IPS-15b (cell line): ENCODE data around the gene EIF4E1B.

ENCODE experiments used
- H3K27me3 ChIP-seq: one replicate; pipeline ENCODE4 v1.6.1; 2013; ENCODE audit warnings: low read length; ENCODE audit not compliant: control insufficient read depth, insufficient read depth
- H3K36me3 ChIP-seq: one replicate; pipeline ENCODE4 v1.6.1; 2013; ENCODE audit warnings: low read length; ENCODE audit not compliant: control insufficient read depth, insufficient read depth
- H3K4me1 ChIP-seq: one replicate; pipeline ENCODE4 v1.6.1; 2013; ENCODE audit warnings: mild to moderate bottlenecking, low read length; ENCODE audit not compliant: control insufficient read depth, insufficient read depth
- H3K4me3 ChIP-seq: one replicate; pipeline ENCODE4 v1.5.1; 2013; ENCODE audit warnings: low read depth, low read length
- H3K9ac ChIP-seq: one replicate; pipeline ENCODE4 v1.6.1; 2013; ENCODE audit warnings: low read depth, mild to moderate bottlenecking, low read length
- H3K9me3 ChIP-seq: one replicate; pipeline ENCODE4 v1.6.1; 2013; ENCODE audit warnings: mild to moderate bottlenecking, low read length; ENCODE audit not compliant: control insufficient read depth, insufficient read depth

EIF4E1B gene

DNA sequence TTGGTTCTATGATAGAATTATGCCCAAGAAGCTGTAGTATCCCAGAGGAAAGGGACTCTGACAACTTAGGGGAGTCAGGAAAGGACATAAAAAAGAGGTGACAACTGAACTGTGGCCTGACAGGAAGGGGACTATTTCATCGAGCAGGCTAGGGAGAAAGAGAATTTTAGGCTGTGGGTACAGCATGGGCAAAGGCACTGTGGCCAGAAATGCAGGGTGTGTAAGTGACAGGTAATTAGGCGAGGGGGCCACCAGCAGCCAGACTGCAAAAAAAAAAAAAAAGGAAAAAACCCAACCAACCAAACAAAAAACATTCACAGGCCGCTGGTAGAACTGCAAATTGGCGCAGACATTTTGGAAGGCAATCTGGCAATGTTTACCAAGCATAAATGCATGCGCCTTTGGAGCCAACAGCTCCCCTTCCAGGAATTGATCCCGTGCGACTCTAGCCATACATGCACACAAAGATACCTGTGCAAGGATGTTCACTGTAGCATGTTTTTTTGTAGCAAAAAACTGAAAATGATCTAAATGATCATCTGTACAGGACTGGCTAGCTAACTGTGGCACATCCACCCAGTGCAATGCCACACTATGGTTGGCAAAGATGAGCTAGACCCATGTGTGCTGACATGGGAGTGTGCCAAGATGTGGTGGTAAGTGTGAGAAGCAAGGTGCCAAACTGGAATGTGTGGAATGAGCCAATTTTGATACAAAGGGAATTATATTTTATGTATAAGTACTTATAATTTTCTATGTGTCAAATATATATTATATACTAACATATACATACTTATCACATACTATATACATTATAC is 1.1 kb downstream of the EIF4E1B start:
- Histone ChIP-seq H3K9me3 (no peaks in the 10 kb centered on the region), H3K36me3 (no peaks in the 10 kb centered on the region), H3K27me3 (peaks cover 48% of the 10 kb centered on the region), H3K4me3 (peak overlapping the region; percentile 95), H3K9ac (no peak overlapping the region), H3K4me1 (peaks cover 7% of the 10 kb centered on the region)

DNA sequence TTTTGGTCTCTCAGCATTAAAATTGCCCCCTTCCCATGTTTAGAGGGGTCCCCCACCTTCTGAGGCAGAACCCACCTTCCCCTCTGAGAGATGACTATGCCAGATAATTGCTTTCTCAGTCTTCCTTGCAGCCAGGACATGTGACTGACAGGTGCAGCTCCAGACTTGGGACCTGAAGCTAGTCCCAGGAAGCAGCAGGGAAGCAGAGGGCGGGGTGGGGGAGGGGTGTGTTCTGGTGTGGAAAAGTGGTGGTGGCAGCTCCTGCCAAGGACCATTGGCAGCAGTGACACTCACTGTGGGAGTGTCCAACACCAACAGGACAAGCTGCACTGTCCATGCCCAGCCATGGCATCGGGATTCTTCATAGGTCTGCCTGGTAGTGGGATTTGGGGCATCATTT is 2.3 kb downstream of the EIF4E1B start:
- Histone ChIP-seq H3K27me3 (peaks cover 42% of the 10 kb centered on the region), H3K9me3 (no peaks in the 10 kb centered on the region), H3K36me3 (no peaks in the 10 kb centered on the region), H3K4me3 (no peak overlapping the region), H3K4me1 (peaks cover 7% of the 10 kb centered on the region), H3K9ac (no peak overlapping the region)

GRCh38 chr5:176633598-176633997 is 3.1 kb downstream of the EIF4E1B start:
- H3K4me3 ChIP-seq = no peak overlapping the region
- H3K36me3 ChIP-seq = no peaks in the 10 kb centered on the region
- no peak overlapping the region for H3K9ac ChIP-seq
- peaks cover 7% of the 10 kb centered on the region for H3K4me1 ChIP-seq
- no peaks in the 10 kb centered on the region for H3K9me3 ChIP-seq
- peaks cover 37% of the 10 kb centered on the region for H3K27me3 ChIP-seq

DNA sequence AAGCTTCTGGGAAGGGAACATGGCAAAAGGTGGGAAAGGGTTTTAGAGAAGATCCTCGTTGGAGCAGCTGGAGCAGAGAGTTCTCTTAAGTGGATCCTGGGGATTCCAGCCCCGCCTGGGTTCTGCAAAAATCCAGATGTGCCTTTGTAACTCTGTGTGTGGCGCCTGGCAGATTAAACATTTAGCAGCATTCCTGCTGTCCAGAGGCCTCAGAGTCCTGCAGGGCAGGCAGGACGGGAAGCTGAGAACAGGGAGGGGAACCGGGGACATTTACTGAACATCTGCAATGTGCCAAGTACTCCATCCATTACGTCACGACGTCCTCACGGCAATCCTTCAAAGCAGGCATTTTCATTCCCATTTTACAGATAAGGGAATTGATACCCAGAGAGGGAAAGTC is 6.0 kb downstream of the EIF4E1B start:
- Histone ChIP-seq H3K4me1 (peaks cover under 1% of the 10 kb centered on the region), H3K36me3 (no peaks in the 10 kb centered on the region), H3K9ac (no peak overlapping the region), H3K4me3 (no peak overlapping the region), H3K9me3 (no peaks in the 10 kb centered on the region), H3K27me3 (peaks cover 20% of the 10 kb centered on the region)

DNA sequence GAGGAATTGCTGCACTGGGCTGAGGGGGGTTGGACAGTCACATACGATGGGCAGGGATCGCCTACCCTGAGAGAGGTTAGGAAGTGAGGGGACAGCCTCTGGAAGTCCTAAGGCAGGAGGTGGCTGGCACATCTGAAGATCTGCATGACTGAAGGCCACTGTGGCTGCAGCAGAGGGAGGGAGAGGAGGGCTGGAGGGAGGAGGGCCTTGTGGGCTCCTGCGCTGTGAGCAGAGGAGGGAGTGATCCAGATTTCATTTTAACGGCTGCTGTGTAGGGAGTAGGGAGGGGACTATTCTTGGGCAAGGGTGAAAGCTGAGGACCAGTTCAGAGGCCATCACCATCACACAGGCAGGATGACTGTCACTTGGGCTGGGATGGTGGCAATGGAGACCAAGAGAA is 7.1 kb downstream of the EIF4E1B start:
- Histone ChIP-seq H3K36me3 (no peaks in the 10 kb centered on the region), H3K9me3 (no peaks in the 10 kb centered on the region), H3K27me3 (peaks cover 14% of the 10 kb centered on the region), H3K4me3 (no peak overlapping the region), H3K4me1 (no peaks in the 10 kb centered on the region), H3K9ac (no peak overlapping the region)

DNA sequence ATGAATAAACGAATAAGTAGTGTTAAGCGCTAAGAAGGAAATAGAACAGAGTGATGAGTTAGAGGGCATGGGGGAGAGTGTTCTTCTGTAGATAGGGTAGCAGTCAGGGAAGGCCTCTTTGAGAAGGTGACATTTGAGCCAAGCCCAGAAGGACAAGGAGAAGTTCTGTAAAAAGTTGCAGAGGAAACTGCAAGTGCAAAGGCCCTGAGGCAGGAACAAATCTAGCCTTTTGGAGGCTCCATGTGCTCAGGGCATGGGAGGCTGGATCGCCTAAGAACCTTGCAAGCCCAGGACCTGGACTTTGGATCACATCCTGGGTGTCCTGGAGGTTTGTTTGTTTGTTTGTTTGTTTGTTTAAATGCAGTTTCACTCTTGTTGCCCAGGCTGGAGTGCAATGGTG is 8.0 kb downstream of the EIF4E1B start:
- H3K4me1 ChIP-seq = no peaks in the 10 kb centered on the region

DNA sequence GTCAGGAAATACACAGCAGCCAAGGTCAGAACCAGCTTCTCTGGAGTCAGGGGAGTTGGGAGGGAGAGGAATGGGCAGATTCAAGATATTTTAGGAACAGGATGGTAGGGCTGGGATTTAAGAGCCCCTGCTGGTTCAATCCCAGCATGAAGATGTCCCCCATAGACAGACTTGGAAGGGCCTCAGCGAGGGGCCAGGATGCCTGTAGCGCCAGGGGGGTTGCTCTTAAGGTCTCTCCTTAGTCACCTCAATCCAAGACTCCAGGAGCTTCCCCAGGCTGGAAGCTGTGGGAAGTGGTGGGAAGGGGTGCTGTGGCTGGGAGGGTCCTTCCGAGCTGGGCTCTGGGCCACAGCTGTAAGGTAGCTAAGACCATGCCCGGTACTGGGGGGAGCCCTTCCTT is 8.7 kb downstream of the EIF4E1B start:
- Histone ChIP-seq H3K9me3 (no peaks in the 10 kb centered on the region), H3K36me3 (no peaks in the 10 kb centered on the region), H3K4me3 (no peak overlapping the region), H3K9ac (no peak overlapping the region), H3K27me3 (peaks cover 6% of the 10 kb centered on the region), H3K4me1 (peaks cover 6% of the 10 kb centered on the region)

More for the DNA sequence above, 8.0 kb downstream of the EIF4E1B start:
- Histone ChIP-seq H3K27me3 (peaks cover 7% of the 10 kb centered on the region), H3K9me3 (no peaks in the 10 kb centered on the region), H3K9ac (no peak overlapping the region), H3K36me3 (no peaks in the 10 kb centered on the region), H3K4me3 (no peak overlapping the region)

DNA sequence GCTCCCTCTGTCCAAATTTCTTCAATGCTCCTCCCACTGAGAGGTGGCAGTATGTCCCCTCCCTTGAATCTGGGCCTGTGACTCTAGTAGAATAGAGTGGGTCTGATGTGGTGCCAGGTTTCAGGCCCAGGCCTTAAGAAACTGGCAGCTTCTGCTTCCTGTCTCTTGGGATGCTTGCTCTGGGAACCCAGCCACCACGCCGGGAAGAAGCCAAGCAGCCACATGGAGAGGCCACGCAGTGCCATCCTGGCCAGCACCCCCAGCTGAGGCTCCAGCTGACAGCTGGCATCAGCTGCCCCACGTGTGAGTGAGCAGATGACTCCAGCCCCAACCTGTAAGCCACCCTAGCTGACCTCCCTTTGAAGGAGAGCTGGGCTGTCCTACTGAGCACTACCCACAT is 9.5 kb downstream of the EIF4E1B start:
- Histone ChIP-seq H3K4me1 (peaks cover 13% of the 10 kb centered on the region), H3K36me3 (no peaks in the 10 kb centered on the region), H3K27me3 (peaks cover 6% of the 10 kb centered on the region), H3K9me3 (no peaks in the 10 kb centered on the region), H3K4me3 (no peak overlapping the region), H3K9ac (no peak overlapping the region)

DNA sequence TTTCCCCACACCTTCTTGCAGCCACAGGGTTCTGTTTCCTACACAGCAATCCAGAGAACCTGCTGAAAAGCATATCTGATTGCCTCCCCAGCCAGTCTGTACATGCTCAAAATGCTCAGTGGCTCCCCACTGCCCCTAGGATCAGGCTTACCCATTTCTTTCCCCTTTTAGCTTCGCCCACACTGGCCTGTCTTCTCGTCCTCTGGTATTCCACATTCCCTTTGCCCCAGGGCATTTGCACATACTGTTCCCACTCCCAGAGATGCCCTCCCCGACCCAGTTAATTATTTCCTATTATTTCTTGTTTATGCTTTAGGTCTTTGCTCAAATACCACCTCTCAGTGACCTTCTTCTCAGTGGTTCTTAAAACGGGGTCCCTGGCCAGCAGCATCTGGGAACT is 10.1 kb downstream of the EIF4E1B start:
- Histone ChIP-seq H3K4me3 (no peak overlapping the region), H3K9me3 (no peaks in the 10 kb centered on the region), H3K9ac (no peak overlapping the region), H3K4me1 (peaks cover 13% of the 10 kb centered on the region), H3K27me3 (peaks cover 3% of the 10 kb centered on the region), H3K36me3 (no peaks in the 10 kb centered on the region)

DNA sequence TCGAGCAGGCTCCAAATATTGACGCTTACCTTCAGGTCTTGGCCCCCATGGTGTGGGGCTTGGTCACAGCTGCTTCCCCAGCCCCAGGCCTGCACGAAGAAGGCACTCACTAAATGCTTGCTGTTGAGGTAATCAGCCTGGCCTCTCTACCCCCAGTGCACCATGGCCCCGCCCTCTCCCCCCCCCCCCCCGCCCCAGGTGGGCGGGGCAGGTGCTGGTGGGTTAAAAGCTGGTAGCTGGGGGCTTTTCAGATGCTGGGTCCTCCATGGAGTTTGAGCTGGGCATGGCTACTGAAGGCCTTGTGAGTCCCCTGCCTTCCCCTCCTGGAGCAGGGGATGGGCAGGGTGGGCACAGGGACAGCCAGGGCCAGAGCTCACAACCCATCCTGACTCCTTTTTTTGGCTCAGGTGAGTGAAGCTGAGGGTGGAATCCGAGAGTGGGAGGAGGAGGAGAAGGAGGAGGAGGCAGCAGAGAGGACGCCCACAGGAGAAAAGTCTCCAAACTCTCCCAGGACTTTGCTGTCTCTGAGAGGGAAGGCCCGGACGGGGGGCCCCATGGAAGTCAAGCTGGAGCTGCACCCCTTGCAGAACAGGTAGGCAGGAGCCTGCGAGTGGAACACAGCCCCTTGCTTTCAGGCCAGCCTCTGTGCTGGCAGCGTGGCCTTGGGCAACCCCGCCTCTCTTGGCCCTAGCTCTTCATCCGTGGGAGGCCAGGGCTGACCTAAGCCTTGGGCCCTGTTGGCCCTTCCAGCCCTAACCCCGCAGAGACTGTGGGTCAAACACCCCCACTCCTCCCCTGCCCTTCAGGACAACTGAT is 12.4 kb downstream of the EIF4E1B start:
- no peaks in the 10 kb centered on the region for H3K36me3 ChIP-seq
- H3K9ac ChIP-seq = no peak overlapping the region
- H3K4me1 ChIP-seq = peaks cover 13% of the 10 kb centered on the region
- no peaks in the 10 kb centered on the region for H3K9me3 ChIP-seq
- peaks cover 3% of the 10 kb centered on the region for H3K27me3 ChIP-seq
- H3K4me3 ChIP-seq = no peak overlapping the region

- Histone ChIP-seq H3K9me3 (no peaks in the 10 kb centered on the region), H3K4me1 (peaks cover 13% of the 10 kb centered on the region), H3K27me3 (no peaks in the 10 kb centered on the region), H3K36me3 (no peaks in the 10 kb centered on the region), H3K4me3 (no peak overlapping the region), H3K9ac (peak overlapping the region; percentile 32)
These were observed 13.2 kb downstream of the EIF4E1B start for GRCh38 chr5:176643491-176644219.
